Testis (tissue), 2 donors: ENCODE data around the gene PGLYRP2.

Experiments used
- POLR2A ChIP-seq: fragments of 450-650 bp; IDR thresholded peaks from one replicate; pipeline ENCODE4 v1.6.1; 2017; ENCODE audit warnings: antibody characterized with exemption, mild to moderate bottlenecking, moderate library complexity
- TF ChIP-seq, protein P1 (sequence below), 3 experiments: fragments of 450-650 bp in 2 of 3; fragments of 200-600 bp in 1 of 3; sonication (generic) in 1 of 3; IDR thresholded peaks; one replicate each; pipeline ENCODE4 v1.5.1; 2016 to 2019; ENCODE audit warnings: antibody characterized with exemption in 3 of 3, mild to moderate bottlenecking in 2 of 3, moderate library complexity in 1 of 3

GRCh38 chr19:15456441-15456840 is 22.9 kb downstream of the PGLYRP2 start:
- TF ChIP-seq POLR2A: no peak
- TF ChIP-seq, protein P1, sequence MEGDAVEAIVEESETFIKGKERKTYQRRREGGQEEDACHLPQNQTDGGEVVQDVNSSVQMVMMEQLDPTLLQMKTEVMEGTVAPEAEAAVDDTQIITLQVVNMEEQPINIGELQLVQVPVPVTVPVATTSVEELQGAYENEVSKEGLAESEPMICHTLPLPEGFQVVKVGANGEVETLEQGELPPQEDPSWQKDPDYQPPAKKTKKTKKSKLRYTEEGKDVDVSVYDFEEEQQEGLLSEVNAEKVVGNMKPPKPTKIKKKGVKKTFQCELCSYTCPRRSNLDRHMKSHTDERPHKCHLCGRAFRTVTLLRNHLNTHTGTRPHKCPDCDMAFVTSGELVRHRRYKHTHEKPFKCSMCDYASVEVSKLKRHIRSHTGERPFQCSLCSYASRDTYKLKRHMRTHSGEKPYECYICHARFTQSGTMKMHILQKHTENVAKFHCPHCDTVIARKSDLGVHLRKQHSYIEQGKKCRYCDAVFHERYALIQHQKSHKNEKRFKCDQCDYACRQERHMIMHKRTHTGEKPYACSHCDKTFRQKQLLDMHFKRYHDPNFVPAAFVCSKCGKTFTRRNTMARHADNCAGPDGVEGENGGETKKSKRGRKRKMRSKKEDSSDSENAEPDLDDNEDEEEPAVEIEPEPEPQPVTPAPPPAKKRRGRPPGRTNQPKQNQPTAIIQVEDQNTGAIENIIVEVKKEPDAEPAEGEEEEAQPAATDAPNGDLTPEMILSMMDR (IDR thresholded peaks at IDR 0.05): no peak
